ENCODE measurements around the gene GARIN5B.

Gene GARIN5B

GRCh38 chr19:55389386-55390317 lies 26.6 kb upstream of the GARIN5B start:
- ChIA-PET POLR2A (interaction anchor here (0.7 to 9.0 kb wide), 10 partner anchors 9 to 223 kb away, joined by 3 to 72 read pairs (median 4); partner anchors contain the start of genes DNAAF3, KMT5C and UBE2S), CTCF (no interaction called here)
- TF ChIP-seq L3MBTL2 (conservative IDR thresholded peaks at IDR 0.05) (no peak), HDGF (IDR thresholded peaks at IDR 0.05; ENCODE audit: borderline replicate concordance) (no peak), ARNT (IDR thresholded peaks at IDR 0.05) (no peak), SUZ12 (IDR thresholded peaks at IDR 0.05) (no peak)

DNA sequence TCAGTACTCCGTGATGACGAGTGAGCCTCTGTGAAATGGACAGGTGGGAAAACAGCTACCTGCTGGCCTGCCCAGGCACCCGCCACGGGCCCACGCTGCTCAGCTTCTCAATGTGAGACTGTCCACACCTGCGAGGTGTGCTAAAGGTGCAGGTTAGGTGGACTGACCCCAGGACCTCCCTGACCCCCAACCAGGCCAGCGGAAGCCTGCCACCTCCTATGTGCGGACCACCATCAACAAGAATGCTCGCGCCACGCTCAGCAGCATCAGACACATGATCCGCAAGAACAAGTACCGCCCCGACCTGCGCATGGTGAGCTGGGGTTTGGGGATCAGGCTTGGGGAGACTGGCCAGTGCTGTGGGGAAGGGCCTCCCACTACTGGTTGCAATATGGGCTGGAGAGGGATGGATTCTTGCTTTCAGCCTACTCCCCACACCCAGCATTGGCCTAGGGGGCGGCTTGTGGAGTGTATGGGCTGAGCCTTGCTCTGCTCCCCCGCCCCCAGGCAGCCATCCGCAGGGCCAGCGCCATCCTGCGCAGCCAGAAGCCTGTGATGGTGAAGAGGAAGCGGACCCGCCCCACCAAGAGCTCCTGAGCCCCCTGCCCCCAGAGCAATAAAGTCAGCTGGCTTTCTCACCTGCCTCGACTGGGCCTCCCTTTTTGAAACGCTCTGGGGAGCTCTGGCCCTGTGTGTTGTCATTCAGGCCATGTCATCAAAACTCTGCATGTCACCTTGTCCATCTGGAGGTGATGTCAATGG lies 24.9 kb upstream of the GARIN5B start:
- ChIA-PET POLR2A (interaction anchor here (0.9 to 9.0 kb wide), 4 partner anchors 12 to 49 kb away, joined by 3 to 72 read pairs (median 8); partner anchors contain the start of genes KMT5C and UBE2S), CTCF (no interaction called here)
- no peak for TF ChIP-seq PKNOX1 (IDR thresholded peaks at IDR 0.05)
- TF ChIP-seq ZNF384 (IDR thresholded peaks at IDR 0.05) = no peak
- TF ChIP-seq FOXM1 (IDR thresholded peaks at IDR 0.05; ENCODE audit: borderline replicate concordance) = no peak
- TF ChIP-seq TARDBP (IDR thresholded peaks at IDR 0.05) = no peak
- no peak for TF ChIP-seq HDGF (IDR thresholded peaks at IDR 0.05; ENCODE audit: borderline replicate concordance)
- no peak for TF ChIP-seq L3MBTL2 (conservative IDR thresholded peaks at IDR 0.05)
- no peak for TF ChIP-seq FOXA1 (IDR thresholded peaks at IDR 0.05)
- no peak for DNase-seq (ENCODE audit: extremely low spot score)

More at GRCh38 chr19:55389386-55390317, 26.6 kb upstream of the GARIN5B start:
- no peak for DNase-seq (ENCODE audit: extremely low spot score)

GRCh38 chr19:55386493-55386971 lies 23.5 kb upstream of the GARIN5B start:
- CTCF ChIA-PET = no interaction called here
- TF ChIP-seq BHLHE40 (IDR thresholded peaks at IDR 0.05; ENCODE audit: borderline replicate concordance) = no peak
- no peak for TF ChIP-seq L3MBTL2 (conservative IDR thresholded peaks at IDR 0.05)
- no peak for TF ChIP-seq FOXK2 (IDR thresholded peaks at IDR 0.05)
- TF ChIP-seq TARDBP (IDR thresholded peaks at IDR 0.05) = no peak
- TF ChIP-seq FOXM1 (IDR thresholded peaks at IDR 0.05; ENCODE audit: borderline replicate concordance) = no peak
- TF ChIP-seq NFRKB (IDR thresholded peaks at IDR 0.05) = no peak
- no peak for TF ChIP-seq LEF1 (IDR thresholded peaks at IDR 0.05; ENCODE audit: borderline replicate concordance)
- TF ChIP-seq SP1 (IDR thresholded peaks at IDR 0.05) = no peak
- TF ChIP-seq FOXA1 (IDR thresholded peaks at IDR 0.05) = no peak
- TF ChIP-seq CTBP1 (IDR thresholded peaks at IDR 0.05; ENCODE audit: borderline replicate concordance) = no peak
- no peak for TF ChIP-seq PKNOX1 (IDR thresholded peaks at IDR 0.05)
- TF ChIP-seq SUZ12 (IDR thresholded peaks at IDR 0.05) = no peak
- TF ChIP-seq HDGF (IDR thresholded peaks at IDR 0.05; ENCODE audit: borderline replicate concordance) = no peak
- no peak for TF ChIP-seq ELF4 (IDR thresholded peaks at IDR 0.05)
- no peak for TF ChIP-seq ARNT (IDR thresholded peaks at IDR 0.05)
- no peak for TF ChIP-seq ZNF384 (IDR thresholded peaks at IDR 0.05)
- POLR2A ChIA-PET = interaction anchor here (0.9 to 1.1 kb wide), 2 partner anchors 9 to 13 kb away, joined by 3 to 4 read pairs; no protein-coding TSS in a partner anchor
- no peak for DNase-seq (ENCODE audit: extremely low spot score)

DNA sequence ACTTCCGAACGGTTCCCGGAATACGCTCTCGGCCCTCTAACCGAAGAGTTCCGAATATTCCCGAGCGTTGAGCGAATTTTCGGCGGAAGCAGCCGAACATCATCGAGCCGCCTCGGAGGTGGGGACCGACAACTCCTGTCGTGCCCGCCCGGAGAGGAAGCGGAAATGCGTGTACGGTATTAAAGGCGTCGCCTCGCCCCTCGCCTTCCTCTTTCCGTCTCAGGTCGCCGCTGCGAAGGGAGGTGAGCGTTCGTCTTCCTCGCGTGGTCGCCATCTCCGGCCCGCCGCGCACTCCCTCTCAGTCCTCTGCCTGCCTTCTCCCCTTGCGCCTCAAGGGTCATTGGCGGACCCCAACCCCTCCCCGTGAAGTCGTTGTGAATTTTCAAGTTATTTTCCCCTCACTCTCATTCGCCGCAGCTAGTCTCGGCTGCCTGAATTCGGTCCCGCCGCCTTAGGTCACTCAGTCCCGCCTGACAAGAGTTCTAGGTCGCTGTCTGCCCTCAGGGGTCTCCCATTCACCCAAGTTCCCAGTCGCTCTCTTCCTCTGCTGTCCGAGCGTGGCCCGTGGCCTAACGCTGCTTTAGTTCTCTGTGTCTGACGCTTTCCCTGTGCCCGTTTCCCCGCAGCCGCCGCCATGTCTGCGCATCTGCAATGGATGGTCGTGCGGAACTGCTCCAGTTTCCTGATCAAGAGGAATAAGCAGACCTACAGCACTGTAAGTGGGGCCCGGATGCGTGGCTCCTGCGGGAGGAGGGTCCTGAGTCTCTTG lies 22.8 kb upstream of the GARIN5B start, which contains the start of gene RPL28:
RPL28 (plus strand) TSS at position 209 of the 769 bp plus-strand sequence; CDS start at position 635, 426 bp downstream.
- ChIA-PET CTCF (no interaction called here), POLR2A (interaction anchor here (0.9 to 1.5 kb wide), 3 partner anchors 8 to 13 kb away, joined by 3 to 6 read pairs (median 4); no protein-coding TSS in a partner anchor)
- DNase-seq (ENCODE audit: extremely low spot score) = peak; percentile 96
- TF ChIP-seq NFRKB (IDR thresholded peaks at IDR 0.05) (no peak), ELF4 (IDR thresholded peaks at IDR 0.05) (peak; percentile 82)

DNA sequence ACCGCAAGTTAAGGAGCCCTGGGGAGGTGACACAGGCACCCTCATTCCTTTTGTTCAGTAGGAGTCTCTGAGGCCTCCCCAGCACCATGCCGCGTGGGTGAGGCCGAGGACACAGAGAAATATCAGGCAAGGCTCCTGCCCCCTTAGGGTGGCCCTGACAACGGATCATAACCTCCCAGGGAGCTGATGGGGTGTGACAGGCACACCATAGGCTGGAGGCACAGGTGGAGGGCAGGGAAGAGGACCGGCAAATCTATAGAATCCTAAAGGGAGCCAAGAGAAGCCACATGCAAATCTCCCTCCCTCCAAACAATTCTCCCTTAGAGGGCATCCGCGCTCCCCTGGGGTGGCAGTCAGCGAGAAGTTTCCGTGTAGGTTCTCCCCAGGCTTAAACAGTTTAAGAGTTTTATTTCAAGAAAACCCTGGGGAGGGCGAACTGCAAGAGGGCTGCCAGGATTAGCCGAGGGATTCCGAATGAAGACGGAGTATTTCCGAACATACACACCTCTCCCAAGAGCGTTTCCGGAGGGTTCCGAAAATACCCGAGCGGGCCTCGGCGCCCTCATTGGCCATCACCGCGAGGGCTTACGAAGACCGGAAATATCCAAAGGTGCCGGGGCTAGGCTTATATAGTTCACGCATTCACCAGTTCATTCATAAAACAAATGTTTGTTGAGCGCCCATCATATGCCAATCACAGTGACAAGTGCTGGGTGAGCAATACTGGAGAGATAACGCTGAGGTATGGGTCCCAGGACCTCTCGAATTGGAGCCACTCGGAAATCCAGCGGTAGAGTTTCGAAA lies 22.1 kb upstream of the GARIN5B start:
- peak; percentile 95 for DNase-seq (ENCODE audit: extremely low spot score)
- TF ChIP-seq PKNOX1 (IDR thresholded peaks at IDR 0.05) (peak; percentile 45), L3MBTL2 (conservative IDR thresholded peaks at IDR 0.05) (peak; percentile 54), SUZ12 (IDR thresholded peaks at IDR 0.05) (no peak)
- CTCF ChIA-PET = no interaction called here

More for the DNA sequence above, 22.1 kb upstream of the GARIN5B start:
- POLR2A ChIA-PET = interaction anchor here (0.5 to 2.7 kb wide), 4 partner anchors 10 to 52 kb away, joined by 3 to 13 read pairs (median 4); partner anchors contain the start of gene KMT5C

All from HEK293T (cell line).